ENCODE results near the gene NEK1.

GRCh38 chr4:169464080-169464479, 148.3 kb downstream of the NEK1 start:
- no peak for TF ChIP-seq FOXJ3 (CRISPR knock-in tag; IDR thresholded peaks at IDR 0.05; ENCODE audit: borderline replicate concordance)
- no peak for TF ChIP-seq TP53 (CRISPR knock-in tag; IDR thresholded peaks at IDR 0.05)
- no peak for TF ChIP-seq MAX (CRISPR knock-in tag; IDR thresholded peaks at IDR 0.05)
- no peak for TF ChIP-seq NFYB (CRISPR knock-in tag; conservative IDR thresholded peaks at IDR 0.05; ENCODE audit: low read depth)
- TF ChIP-seq IRF2 (CRISPR knock-in tag; IDR thresholded peaks at IDR 0.05; ENCODE audit: borderline replicate concordance, low read depth) = no peak
- no peak for TF ChIP-seq KAT7 (CRISPR knock-in tag; IDR thresholded peaks at IDR 0.05; ENCODE audit: borderline replicate concordance)
- TF ChIP-seq E2F4 (CRISPR knock-in tag; IDR thresholded peaks at IDR 0.05; ENCODE audit: borderline replicate concordance, low read depth) = no peak
- no peak for TF ChIP-seq MXD4 (CRISPR knock-in tag; IDR thresholded peaks at IDR 0.05; ENCODE audit: borderline replicate concordance)
- no peak for TF ChIP-seq NR3C1 (CRISPR knock-in tag; conservative IDR thresholded peaks at IDR 0.05; ENCODE audit: low read depth)
- TF ChIP-seq CTCF (IDR thresholded peaks at IDR 0.05) = no peak
- no peak for TF ChIP-seq ZNF317 (CRISPR knock-in tag; IDR thresholded peaks at IDR 0.05; ENCODE audit: borderline replicate concordance, low read depth)
- TF ChIP-seq ATF2 (CRISPR knock-in tag; IDR thresholded peaks at IDR 0.05; ENCODE audit: borderline replicate concordance, low read depth) = no peak
- TF ChIP-seq SMAD3 (CRISPR knock-in tag; IDR thresholded peaks at IDR 0.05; ENCODE audit: borderline replicate concordance) = no peak
- no peak for TF ChIP-seq NR2C2 (CRISPR knock-in tag; IDR thresholded peaks at IDR 0.05)
